NCI-H446 (cell line): ENCODE measurements around the gene FGF6.
"Not testable (repeated sequence)": the region's sequence is repeated elsewhere in the genome, so short reads cannot be mapped to it uniquely, and the experiment has no call there.

Source experiments
- DNase-seq, 2 experiments: peaks; one replicate each; lab custom pipeline; 2025; lab: John Stamatoyannopoulos, UW

The FGF6 gene, protein sequence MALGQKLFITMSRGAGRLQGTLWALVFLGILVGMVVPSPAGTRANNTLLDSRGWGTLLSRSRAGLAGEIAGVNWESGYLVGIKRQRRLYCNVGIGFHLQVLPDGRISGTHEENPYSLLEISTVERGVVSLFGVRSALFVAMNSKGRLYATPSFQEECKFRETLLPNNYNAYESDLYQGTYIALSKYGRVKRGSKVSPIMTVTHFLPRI

DNA sequence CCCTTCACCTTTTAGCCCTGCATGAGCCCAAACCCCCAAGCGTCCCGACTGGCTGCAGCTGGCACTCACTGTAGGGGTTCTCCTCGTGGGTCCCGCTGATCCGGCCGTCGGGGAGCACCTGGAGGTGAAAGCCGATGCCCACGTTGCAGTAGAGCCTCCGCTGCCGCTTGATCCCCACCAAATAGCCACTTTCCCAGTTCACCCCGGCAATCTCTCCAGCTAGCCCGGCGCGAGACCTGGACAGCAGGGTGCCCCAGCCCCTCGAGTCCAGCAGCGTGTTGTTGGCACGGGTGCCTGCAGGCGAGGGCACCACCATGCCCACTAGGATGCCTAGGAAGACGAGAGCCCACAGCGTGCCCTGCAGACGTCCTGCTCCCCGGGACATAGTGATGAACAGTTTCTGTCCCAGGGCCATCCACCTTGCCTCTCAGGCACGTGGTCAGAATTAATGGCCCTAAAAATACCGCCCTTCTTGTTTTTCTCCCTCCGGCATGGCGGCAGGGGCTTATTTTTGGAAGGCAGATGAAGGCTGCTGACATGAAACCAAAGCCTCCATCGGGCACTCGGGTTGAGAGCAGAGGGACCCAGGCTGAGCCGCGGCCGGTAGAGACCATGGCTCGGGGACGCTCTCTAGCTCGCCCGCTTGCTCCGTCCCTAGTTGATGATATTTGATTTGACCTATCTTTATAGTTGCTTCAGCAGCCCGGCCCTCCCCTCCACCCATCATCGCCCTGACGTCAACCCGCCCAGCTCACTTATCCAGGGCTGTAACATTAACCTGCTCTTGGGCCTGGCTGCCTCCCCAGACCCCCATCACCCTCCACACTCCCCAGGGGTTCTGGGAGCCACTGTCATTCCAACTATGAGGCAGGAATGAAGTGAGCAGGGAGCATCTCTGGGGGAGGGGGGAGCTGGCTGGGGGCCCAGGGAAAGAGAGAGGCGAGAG, at the start of gene FGF6:
Gene FGF6 (minus strand): TSS at position 660 of the 946 bp plus-strand sequence. CDS start 245 bp downstream, at position 415.
- DNase-seq = no peak

DNA sequence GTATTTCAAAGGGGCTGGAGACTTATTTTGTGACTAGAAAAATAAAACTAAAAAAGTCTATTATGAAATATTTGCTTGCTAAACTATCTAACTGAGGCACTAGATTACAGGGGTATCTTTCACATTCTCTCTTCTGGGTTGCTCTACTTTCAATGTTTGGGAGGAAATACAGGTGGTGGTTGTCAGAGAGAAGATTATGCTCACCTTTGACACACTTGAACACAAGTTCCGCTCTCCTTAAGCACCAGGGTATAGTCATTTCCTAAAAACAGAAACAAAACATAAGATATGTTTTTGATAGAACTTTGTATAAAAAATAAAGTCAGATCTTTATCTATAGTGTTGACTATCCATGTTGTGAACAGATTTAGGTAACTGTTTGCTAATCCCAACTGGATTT, 45.4 kb upstream of the FGF6 start:
- DNase-seq = no peak

DNA sequence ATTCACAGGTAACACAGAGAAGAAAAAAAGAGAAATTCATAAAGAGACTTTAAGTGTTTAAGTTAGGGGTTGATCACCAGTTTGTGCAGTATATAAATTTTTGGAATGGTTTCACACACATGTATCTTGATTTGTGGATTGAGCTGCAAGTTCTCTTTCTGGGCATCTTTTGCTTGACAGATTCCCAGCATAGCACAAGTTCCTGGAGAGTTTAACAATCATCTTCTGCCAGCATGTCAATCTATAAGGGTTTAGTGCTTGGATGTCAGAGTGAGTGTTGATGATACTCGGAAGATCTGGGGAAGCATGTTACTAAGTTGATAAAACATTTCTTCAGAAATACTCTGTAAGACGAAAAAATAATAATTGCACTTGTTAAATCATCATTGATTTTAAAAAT, 43.9 kb upstream of the FGF6 start:
- DNase-seq = no peak

DNA sequence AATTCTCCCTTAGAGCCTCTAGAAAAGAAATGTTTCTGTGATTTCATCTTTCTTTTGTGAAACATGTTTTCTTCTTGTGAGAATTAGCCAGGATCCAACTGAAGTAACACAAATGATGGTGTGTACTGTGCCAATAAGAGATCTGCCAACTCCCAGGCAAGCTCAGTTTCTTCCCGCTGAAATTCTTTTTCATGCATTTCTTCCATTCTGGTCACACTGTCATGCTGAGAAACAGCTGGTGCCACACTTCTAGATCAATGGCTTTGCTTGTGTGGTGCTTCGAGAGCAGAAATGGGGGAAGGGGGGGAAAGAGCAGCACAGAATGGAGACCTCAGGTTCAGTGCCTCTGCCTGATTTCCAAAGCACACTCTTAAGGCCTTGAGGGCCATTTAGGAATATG, 41.4 kb upstream of the FGF6 start:
- no peak for DNase-seq

DNA sequence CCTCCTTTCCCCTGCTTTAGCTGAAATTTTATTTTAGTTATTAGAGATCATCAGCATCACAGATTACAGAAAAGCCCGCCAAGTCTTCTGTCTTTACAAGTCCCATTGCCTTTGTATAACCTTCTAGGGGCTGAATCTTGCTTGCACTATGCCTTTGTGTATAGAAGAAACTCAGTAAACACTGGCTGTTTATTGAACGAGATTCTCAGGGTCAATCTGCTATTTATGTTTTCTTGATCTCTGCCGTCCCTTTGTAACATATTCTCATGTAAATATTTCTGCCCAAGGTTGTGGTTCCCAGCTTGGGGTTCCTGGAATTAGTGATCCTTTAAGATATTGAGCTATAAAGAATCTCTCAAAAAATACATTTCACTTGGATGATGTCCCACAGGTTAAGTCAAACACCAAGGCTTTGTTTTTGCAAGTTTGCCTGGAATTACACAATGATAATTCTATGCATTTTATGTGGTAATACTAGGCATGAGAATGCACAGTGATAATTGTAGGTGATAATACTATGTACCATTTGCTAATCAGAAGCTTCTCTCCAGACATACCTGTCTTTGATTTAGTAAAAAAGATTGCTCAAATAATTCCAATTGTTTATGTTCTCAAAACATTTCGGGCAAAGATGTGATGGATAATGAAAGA, 40.6 kb upstream of the FGF6 start:
- DNase-seq = no peak

DNA sequence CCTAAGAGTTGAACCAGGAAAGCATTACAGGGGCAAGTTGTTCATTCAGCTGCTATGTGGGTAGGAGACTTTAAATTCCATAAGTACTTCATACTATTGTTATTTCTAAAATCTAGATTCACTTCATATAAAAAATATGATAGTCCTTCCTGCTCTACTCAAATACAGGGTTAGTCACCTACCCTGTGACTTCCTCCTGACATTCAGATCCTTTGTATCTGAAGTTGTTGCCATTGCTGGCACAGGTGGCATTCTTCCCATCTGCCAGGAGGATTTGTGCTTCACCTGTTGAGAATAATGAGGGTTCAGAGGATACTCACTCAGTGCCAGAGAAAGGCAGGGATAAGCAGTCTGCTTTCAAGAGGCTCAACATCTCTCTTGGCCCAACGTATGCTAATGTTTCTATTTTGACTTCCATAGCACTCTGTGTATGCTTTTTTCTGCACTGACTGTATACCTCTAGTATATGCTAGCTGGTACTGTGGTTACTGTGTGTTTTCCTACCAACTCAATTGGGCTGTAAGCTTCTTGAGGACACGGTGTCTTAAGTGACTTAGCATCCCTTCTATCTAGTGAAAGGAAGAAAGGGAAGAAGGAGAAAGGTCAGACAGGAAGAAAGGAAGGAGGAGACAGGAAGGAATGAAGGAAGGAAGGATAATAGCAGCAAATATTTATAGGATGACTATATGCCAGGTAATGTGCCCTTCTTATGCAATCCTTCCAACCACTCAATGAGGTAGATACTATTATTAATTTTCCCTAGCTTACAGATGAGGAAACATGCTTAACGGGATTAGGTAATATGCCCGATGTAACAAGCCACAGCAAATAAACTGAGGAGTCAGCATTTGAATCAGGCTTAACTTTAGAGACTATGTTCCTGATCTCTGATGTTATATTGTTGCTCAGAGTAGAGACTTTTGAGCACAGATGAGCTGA, 38.5 kb upstream of the FGF6 start:
- no peak for DNase-seq

DNA sequence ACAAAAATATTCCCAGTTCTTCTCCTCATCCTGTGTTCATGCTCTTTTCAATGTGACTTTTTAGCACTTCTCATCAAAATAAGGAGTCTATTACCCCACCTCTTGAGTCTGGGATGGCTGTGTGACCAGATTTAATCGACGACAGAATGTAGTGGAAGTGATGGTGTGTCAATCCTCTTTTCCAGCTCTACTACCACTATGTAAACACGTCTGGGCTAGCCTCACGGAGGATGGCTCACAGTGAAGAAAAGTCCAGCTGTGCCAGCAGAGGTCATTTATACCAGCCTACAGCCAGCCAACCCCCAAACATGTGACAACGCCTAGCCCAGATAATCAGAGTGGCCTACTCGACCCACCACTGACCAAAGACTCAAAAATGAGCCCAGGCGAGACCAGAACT, 37.3 kb upstream of the FGF6 start:
- DNase-seq = no peak

DNA sequence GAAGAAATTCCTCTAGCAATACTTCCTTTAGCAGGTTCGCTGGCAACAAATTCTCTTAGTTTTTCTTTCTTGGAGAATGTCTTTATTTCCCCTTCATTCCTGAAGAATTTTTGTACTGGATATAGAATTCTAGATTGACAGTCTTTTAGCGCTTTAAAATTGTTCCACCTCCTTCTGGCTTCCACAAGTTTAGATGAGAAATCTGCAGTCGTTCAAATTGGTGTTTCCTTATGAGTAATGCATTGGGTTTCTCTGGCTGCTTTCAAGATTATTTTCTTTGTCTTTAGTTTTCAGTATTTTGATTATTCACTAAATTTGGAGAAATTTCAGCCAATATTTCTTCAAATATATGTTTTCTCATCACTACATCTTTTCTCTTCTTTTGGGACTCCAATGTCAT, 33.3 kb upstream of the FGF6 start:
- no peak for DNase-seq

DNA sequence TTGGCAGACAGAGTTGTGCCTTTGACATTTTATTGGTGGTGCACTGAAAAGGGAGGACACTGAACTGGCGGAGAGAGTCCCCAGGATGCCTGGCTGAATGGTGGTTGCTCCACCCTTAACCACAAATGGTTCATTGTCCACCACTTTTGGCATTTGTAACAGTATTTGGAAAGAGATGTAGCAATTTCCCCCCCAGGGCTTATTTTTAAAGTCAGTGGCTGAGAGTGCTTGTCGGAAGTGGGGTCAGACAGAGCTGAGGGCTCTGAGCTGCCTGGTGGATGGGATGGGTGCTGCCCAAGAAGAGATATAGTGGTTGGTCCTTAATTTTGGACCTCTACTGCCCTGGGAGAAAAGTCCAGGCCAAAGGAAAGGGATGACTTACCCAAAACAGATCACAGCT, 31.5 kb upstream of the FGF6 start:
- DNase-seq = no peak

DNA sequence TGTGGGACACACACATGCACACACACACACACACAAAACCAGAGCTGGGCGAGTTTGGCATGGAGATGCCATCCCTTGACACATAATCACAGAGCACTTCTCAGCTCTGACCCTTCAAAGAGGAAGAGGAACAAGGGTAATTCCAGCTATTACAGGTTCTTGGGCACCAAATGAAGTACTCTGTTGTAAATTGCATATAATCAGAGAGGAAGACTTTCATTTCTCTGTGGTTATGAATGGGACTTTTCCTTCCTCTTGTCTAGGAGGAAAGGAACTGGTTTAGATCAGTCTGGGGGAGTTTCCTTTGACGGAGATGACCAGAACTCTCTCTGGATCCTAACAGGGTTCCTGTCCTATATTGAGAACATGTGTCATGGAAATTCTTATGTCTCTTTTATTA, 26.4 kb upstream of the FGF6 start:
- no peak for DNase-seq

DNA sequence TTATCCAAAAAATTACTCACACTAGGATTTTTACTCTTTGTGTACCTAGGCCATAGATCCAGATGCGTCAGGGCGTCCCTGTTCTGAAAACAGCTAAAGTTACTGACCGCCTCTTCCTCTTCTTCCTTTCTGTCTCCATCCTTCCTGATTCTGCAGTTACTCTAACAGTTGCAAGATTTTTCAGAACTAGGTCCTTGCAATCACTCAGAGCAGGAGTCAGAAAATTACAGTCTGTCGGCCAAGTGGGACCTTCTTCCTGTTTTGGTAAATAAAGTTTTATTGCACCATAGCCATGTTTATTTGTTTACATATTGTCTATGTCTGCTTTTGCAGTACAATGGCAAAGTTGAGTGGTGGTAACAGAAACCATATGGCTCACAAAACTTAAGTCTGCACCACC, 25.6 kb upstream of the FGF6 start:
- DNase-seq = no peak

DNA sequence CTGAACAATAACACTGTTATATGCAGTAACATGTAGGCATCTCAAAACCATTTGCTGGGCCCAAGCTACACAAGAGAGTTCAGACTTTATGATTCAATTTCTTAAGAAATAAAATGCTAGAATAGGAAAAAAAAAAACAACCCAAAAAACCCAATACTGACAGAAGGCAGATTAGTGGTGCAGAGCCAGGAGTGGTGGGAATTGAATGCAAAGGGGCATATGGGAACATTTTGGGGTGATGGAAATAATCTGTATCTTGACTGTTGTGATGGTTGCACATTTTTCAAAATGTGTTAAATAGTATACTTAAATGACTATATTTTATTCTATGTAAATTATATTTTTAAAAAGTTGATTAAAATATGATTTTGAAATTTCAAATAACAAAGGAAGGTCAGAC, 23.4 kb upstream of the FGF6 start:
- no peak for DNase-seq

DNA sequence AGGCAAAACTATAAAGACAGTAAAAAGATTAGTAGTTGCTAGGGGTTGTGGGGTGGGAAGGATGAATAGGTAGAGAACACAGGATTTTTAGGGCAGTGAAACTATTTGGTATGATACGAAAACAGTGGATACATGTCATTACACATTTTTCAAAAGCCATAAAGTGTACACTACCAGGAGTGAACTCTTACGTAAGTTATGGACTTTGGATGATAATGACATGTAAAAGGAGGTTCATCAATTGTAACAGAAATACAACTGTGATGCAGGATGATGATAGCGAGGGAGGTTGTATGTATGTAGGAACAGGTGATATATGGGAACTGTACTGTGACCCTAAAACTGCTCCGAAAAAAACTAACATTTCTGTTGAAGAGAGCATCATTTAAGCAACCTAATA, 15.1 kb upstream of the FGF6 start:
- DNase-seq = no peak

DNA sequence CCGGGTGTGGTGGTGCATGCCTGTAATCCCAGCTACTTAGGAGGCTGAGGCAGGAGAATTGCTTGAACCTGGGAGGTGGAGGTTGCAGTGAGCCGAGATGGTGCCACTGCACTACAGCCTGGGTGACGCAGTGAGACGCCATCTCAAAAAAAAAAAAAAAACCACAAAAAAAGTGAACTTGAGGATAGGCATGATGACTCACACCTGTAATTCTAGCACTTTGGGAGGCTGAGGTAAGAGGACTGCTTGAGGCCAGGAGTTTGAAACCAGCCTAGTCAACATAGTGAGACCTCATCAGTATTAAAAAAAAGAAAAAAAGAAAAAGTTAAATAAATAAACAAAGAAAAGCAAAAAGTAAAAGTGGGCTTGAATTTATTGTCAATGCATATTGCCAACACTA, 10.2 kb upstream of the FGF6 start:
- not testable (repeated sequence) for DNase-seq

DNA sequence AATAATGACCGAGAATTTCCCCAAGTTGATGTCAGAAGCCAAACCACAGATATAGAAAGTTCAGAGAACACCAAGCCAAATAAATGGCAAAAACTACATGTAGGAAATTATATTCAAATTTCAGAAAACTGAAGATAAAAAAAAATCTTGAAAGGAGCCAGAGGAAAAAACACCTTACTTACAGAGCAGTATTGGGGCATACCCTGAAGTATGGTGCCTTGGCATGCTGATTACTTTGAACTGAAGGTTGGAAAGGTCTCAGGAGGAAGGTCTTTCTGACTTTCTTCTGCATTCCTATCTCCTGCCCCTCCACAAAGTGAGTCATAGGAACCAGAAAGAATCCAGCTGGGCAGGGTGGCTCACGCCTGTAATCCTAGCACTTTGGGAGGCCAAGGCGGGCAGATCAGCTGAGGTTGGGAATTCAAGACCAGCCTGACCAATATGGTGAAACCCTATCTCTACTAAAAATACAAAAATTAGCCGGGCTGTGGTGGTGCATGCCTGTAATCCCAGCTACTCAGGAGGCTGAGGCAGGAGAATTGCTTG, 8.8 kb upstream of the FGF6 start:
- DNase-seq = no peak

DNA sequence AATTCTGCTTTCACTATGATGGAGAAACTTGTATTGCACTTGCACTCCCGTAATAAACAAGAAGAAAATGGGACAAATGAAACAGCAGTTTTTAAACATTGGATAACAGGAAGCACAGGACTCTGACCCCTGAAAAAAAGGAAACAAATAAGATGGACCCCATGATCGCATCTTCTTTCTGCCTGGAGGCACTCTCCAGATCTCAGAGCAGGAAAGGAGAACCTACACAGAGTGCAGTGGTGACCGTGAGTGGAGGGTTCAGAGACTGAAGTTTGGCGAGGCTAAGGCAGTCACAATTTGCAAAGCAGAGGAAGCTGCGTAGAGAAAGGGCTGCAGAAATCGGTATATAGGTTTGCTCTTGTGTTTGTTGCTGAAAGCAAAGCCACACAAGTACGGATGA, 6.1 kb upstream of the FGF6 start:
- no peak for DNase-seq

DNA sequence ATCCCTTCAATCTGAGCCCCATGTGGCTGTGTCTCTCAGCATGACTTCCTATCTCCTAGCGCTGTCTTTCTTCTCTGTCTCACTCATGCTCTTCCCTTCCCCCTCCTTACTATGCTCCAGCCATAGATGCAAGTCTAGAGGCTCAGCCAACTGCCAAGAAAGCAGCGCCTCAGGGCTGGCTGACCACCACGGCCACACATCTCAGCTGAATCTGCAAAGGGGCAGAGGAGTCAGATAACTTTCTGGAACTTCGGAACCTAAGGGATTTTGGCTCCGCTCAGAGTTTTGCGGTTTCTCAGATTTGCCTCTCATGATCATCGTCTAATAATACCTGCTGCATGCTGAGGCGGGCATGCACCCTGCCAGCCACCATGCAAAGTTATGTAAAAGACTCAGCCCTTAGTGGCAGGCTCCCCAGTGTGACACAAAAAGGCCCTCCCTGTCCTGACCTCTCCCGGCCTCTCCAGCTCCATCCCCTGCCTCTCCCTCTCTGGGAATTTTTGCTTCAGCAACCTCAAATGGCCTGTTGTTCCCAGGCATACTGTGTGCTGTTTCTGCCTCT, 5.0 kb upstream of the FGF6 start:
- no peak for DNase-seq

DNA sequence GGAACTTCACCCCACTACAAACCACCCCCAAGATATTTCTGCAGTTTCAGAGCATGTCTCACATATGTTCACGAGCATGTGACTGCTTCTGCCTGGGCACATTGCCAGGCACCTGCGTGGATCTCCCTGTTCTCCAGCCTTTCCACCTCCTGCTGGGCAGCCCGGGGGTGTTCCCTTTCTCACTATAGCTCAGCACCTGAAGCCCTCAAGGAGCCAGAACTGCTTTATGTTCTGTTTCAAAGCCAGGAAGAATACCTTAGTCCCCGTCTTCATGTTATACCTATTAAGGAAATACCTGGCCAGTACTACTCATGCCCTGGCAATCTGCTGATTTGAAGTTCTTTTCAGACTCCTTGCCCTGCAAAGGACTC, 4.2 kb upstream of the FGF6 start:
- no peak for DNase-seq

DNA sequence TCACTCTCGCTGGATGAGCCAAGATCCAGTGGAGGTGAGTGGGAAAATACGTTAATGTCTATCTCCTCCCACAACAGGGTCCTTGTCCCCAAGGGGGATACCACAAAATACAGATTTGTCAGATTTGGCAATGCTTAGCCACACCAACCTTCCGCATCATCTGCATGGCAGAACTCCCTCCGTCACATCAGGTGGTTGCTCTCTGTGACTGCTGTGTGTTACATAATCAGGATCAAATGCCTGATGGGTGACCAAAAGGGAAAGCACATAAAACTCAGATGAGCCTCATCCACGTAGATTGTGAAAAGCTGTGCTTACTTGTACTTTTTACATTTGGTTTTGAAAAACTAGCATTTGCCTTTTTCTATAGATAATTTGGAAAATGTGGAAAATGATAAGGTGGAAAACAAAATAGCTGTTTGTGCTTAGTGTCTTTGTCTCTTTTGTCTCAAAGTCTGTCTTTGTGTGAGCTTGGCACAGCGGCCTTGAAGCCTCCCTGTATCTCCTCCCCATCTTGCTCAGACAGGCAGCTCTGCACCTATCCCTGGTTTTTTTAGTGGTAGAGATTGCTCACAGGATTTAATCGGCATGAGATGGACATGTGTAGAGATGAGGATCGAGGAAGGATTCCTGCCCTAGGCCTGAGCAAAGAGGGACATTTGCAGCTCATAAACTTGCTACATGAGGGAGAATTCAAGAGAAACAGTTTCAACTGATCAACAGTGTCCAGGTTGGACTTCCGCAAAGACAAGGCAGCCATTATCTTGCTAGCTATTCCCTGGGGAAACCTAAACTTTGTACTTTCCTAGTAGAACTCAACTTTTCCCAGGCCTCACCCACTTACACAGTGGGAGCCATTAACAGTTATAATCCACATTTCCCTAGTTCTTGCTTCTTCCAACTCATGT, 3.6 kb upstream of the FGF6 start:
- DNase-seq = no peak

DNA sequence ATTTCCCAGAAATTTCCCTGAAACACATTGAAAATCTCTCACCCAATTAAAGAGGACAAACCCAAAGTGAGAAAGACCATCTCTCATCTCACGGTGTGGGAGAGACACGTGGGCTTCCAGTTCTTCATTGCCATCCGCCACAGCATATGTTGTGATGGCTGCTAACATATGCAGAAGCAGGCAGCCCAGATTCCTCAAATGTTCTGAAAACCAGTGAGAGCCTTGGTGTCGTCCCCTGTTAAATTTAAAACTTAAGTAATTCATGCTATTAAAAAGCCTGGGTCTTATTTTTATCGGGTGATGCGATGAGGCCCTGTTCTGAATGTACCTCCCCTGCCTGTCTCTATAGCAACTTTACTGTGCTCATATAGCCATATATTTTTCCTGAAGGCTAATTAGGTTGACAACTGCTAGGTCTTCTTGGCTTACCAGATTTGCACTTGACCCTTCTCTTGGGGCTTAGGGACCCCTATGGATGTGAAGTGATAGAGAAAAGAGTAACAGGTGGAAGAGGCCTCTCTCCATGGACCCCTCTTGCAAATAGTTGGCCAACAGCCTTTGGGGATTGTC, 2.8 kb upstream of the FGF6 start:
- no peak for DNase-seq
